GM23338 (cell line): ENCODE measurements around the gene CTNND2. TPM values are rescaled to one million over a fixed set of nuclear protein-coding genes. Genes with fewer than 3 reads are reported as not detected.

Experiments used
- ATAC-seq: fragments of 200-7000 bp; cut with Tn5 transposase; 3 replicates; pipeline ENCODE4 v1.9.1; 2020
- DNase-seq: peaks from one replicate; pipeline ENCODE4 v3.0.0-alpha.2; 2015; ENCODE audit warnings: low spot score
- H2AFZ ChIP-seq: fragments of 200-600 bp; sonication (generic); 2 replicates; pipeline ENCODE4 v1.8.0; 2016; ENCODE audit warnings: antibody characterized with exemption, mild to moderate bottlenecking, moderate library complexity
- H3F3A ChIP-seq: fragments of 200-600 bp; sonication (generic); replicated peaks from 2 replicates; pipeline ENCODE4 v1.8.0; 2017; ENCODE audit warnings: antibody characterized with exemption, mixed run types, low read depth
- H3K27ac ChIP-seq: fragments of 200-600 bp; sonication (generic); 2 replicates; pipeline ENCODE4 v1.6.1; 2016; ENCODE audit warnings: low read depth
- H3K27me3 ChIP-seq: fragments of 200-600 bp; sonication (generic); 2 replicates; pipeline ENCODE4 v1.8.0; 2016; ENCODE audit warnings: mild to moderate bottlenecking, mixed run types, moderate library complexity; ENCODE audit not compliant: insufficient read depth
- H3K36me3 ChIP-seq: fragments of 200-600 bp; sonication (generic); 2 replicates; pipeline ENCODE4 v1.8.0; 2016; ENCODE audit warnings: mild to moderate bottlenecking; ENCODE audit not compliant: insufficient read depth
- H3K4me1 ChIP-seq: fragments of 200-600 bp; sonication (generic); 2 replicates; pipeline ENCODE4 v1.8.0; 2016; ENCODE audit warnings: mild to moderate bottlenecking, moderate library complexity; ENCODE audit not compliant: insufficient read depth
- H3K4me2 ChIP-seq: fragments of 200-600 bp; sonication (generic); 2 replicates; pipeline ENCODE4 v1.7.1; 2017; ENCODE audit warnings: mixed run types
- H3K4me3 ChIP-seq: fragments of 200-600 bp; sonication (generic); 2 replicates; pipeline ENCODE4 v1.6.1; 2016; ENCODE audit warnings: mixed run types
- H3K79me2 ChIP-seq: fragments of 200-600 bp; sonication (generic); replicated peaks from 2 replicates; pipeline ENCODE4 v1.8.0; 2017; ENCODE audit warnings: mild to moderate bottlenecking; ENCODE audit not compliant: insufficient read depth
- H3K9me2 ChIP-seq: fragments of 200-600 bp; sonication (generic); 2 replicates; pipeline ENCODE4 v1.8.0; 2017; ENCODE audit not compliant: insufficient read depth
- H4K20me1 ChIP-seq: fragments of 200-600 bp; sonication (generic); replicated peaks from 2 replicates; pipeline ENCODE4 v1.8.0; 2017; ENCODE audit warnings: mild to moderate bottlenecking; ENCODE audit not compliant: insufficient read depth
- H3K27ac Mint-ChIP-seq: 2 replicates; pipeline ENCODE4 v1.8.0; 2020; ENCODE audit warnings: inconsistent platforms, mild to moderate bottlenecking, moderate library complexity, mixed read lengths
- H3K27me3 Mint-ChIP-seq: 3 replicates; pipeline ENCODE4 v1.8.0; 2022; ENCODE audit warnings: low read depth, mild to moderate bottlenecking, moderate library complexity, mixed read lengths, inconsistent platforms; ENCODE audit not compliant: insufficient read depth, poor library complexity
- H3K36me3 Mint-ChIP-seq: 3 replicates; pipeline ENCODE4 v1.8.0; 2021; ENCODE audit warnings: low read depth, mild to moderate bottlenecking, inconsistent platforms, moderate library complexity, mixed read lengths
- H3K4me1 Mint-ChIP-seq: 3 replicates; pipeline ENCODE4 v1.8.0; 2020; ENCODE audit warnings: mild to moderate bottlenecking, inconsistent platforms, mixed read lengths
- H3K4me3 Mint-ChIP-seq: 3 replicates; pipeline ENCODE4 v1.8.0; 2021; ENCODE audit warnings: moderate library complexity, mild to moderate bottlenecking, inconsistent platforms, mixed read lengths
- H3K9me3 Mint-ChIP-seq: 3 replicates; pipeline ENCODE4 v1.8.0; 2020; ENCODE audit warnings: moderate library complexity, mild to moderate bottlenecking, inconsistent platforms, mixed read lengths
- CREB1 ChIP-seq: fragments of 250-450 bp; sonication (Bioruptor Pico); IDR thresholded peaks from 2 replicates; pipeline ENCODE4 v1.5.0; 2020; ENCODE audit warnings: low read depth, mild to moderate bottlenecking, moderate library complexity
- CTCF ChIP-seq, 2 experiments: fragments of 200-600 bp in 1 of 2; sonication (generic) in 1 of 2; conservative IDR thresholded peaks; 2 replicates each; pipeline versions ENCODE4 v1.5.1 to v1.6.1; 2016 to 2017; ENCODE audit warnings: antibody characterized with exemption in 2 of 2, low read depth in 2 of 2, mild to moderate bottlenecking in 2 of 2, moderate library complexity in 1 of 2
- EZH2 ChIP-seq: fragments of 200-600 bp; sonication (generic); IDR thresholded peaks from one replicate; pipeline ENCODE4 v1.8.0; 2017; ENCODE audit warnings: antibody characterized with exemption, mild to moderate bottlenecking, low read depth; ENCODE audit not compliant: unreplicated experiment
- EZH2phosphoT487 ChIP-seq: fragments of 200-600 bp; sonication (generic); IDR thresholded peaks from one replicate; pipeline ENCODE4 v1.8.1; 2018; ENCODE audit warnings: antibody characterized with exemption; ENCODE audit not compliant: unreplicated experiment
- JUNB ChIP-seq: IDR thresholded peaks from one replicate; pipeline ENCODE4 v1.6.1; 2016; ENCODE audit warnings: antibody characterized with exemption; ENCODE audit not compliant: unreplicated experiment
- NANOG ChIP-seq: IDR thresholded peaks from 2 replicates; pipeline ENCODE4 v1.6.1; 2016; ENCODE audit warnings: antibody characterized with exemption, borderline replicate concordance
- POLR2AphosphoS5 ChIP-seq: IDR thresholded peaks from 2 replicates; pipeline ENCODE4 v1.6.1; 2016; ENCODE audit warnings: antibody characterized with exemption, low read depth
- STAT1 ChIP-seq: IDR thresholded peaks from one replicate; pipeline ENCODE4 v1.6.1; 2016; ENCODE audit warnings: antibody characterized with exemption; ENCODE audit not compliant: unreplicated experiment
- ZNF114 ChIP-seq: fragments of 250-450 bp; sonication (Bioruptor Pico); IDR thresholded peaks from 2 replicates; pipeline ENCODE4 v1.5.0; 2020; ENCODE audit warnings: mild to moderate bottlenecking, moderate library complexity
- ZNF331 ChIP-seq: fragments of 250-450 bp; sonication (Bioruptor Pico); IDR thresholded peaks from 2 replicates; pipeline ENCODE4 v1.5.0; 2020; ENCODE audit warnings: low read depth, mild to moderate bottlenecking, moderate library complexity
- ZNF462 ChIP-seq: fragments of 250-450 bp; sonication (Bioruptor Pico); IDR thresholded peaks from 2 replicates; pipeline ENCODE4 v1.5.0; 2020; ENCODE audit warnings: mild to moderate bottlenecking, moderate library complexity
- polyA plus RNA-seq: library from polyadenylated mRNA; unstranded; fragments of >200 nt; fragmentation: Nextera tagmentation; extraction: Ambion mirVana; gene quantifications from 2 replicates; pipeline ENCODE4 v1.2.1, GENCODE V29; 2016
- total RNA-seq: library from RNA; depleted of rRNA; stranded (reverse); fragments of >200 nt; shearing (Covaris generic); gene quantifications from 2 replicates; pipeline ENCODE4 v1.2.3, GENCODE V29; 2014

The CTNND2 gene
- total and polyA plus RNA-seq, 2 experiments from 2014 or later, result 5.1 to 7.0 TPM

- Mint-ChIP-seq H3K4me3 (peak overlapping the region; percentile 71), H3K36me3 (no peaks in the 10 kb centered on the region), H3K9me3 (no peaks in the 10 kb centered on the region), H3K27me3 (no peaks in the 10 kb centered on the region), H3K4me1 (peaks cover 58% of the 10 kb centered on the region), H3K27ac (peak overlapping the region; percentile 94)
- TF ChIP-seq EZH2 (no peak), CTCF (conservative IDR thresholded peaks at IDR 0.05; ENCODE audit: low read depth in 2 of 2) (no peak), ZNF114 (CRISPR knock-in tag) (no peak), CREB1 (no peak), POLR2AphosphoS5 (no peak)
- Histone ChIP-seq H4K20me1 (no peaks in the 10 kb centered on the region), H3K36me3 (no peaks in the 10 kb centered on the region), H3K27me3 (no peaks in the 10 kb centered on the region), H3K27ac (peak overlapping the region; percentile 20), H3F3A (no peaks in the 10 kb centered on the region), H3K4me2 (peak overlapping the region; percentile 40), H3K4me1 (peaks cover 14% of the 10 kb centered on the region), H3K9me2 (no peaks in the 10 kb centered on the region), H2AFZ (no peak overlapping the region), H3K79me2 (no peaks in the 10 kb centered on the region), H3K4me3 (peak overlapping the region; percentile 34)
- peak; percentile 96 for ATAC-seq
- peak; percentile 82 for DNase-seq
These were observed 315.4 kb downstream of the CTNND2 start for GRCh38 chr5:11588803-11589202.

DNA sequence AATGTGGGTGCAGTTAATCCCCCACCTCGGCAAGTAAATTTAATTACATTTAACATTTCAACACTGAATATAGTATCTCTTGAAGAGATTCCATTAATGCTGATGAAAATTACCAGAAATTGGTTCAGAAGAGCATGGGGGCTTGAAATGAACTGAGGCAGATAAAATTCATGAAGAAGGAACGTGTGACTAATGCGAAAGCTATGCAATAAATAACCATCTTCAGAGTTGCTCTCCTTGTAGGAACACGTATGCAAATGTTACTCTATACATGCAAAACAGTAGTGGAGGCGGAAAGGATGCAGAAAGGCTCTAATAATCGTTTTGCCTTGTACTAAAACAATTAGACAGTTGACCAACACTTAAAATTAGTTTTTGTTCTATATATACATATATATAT lies 320.2 kb downstream of the CTNND2 start:
- H3K4me3 Mint-ChIP-seq, result no peak overlapping the region
- no peaks in the 10 kb centered on the region for H3K36me3 Mint-ChIP-seq
- Histone ChIP-seq H3K27me3 (no peaks in the 10 kb centered on the region), H3K4me3 (no peak overlapping the region), H3K36me3 (no peaks in the 10 kb centered on the region), H3K9me2 (no peaks in the 10 kb centered on the region), H3F3A (no peaks in the 10 kb centered on the region), H3K27ac (no peak overlapping the region), H3K4me1 (peaks cover 17% of the 10 kb centered on the region), H4K20me1 (no peaks in the 10 kb centered on the region), H3K79me2 (no peaks in the 10 kb centered on the region), H2AFZ (no peak overlapping the region), H3K4me2 (no peak overlapping the region; the same call in 1 of the 2 replicates)
- H3K9me3 Mint-ChIP-seq, result no peaks in the 10 kb centered on the region
- no peak overlapping the region for H3K27ac Mint-ChIP-seq
- H3K27me3 Mint-ChIP-seq, result no peaks in the 10 kb centered on the region
- DNase-seq (no peak), ATAC-seq (no peak)
- peaks cover 38% of the 10 kb centered on the region for H3K4me1 Mint-ChIP-seq
- TF ChIP-seq NANOG (no peak), ZNF462 (no peak), EZH2 (no peak), STAT1 (no peak), EZH2phosphoT487 (no peak), ZNF114 (CRISPR knock-in tag) (no peak), ZNF331 (CRISPR knock-in tag) (no peak), JUNB (no peak), CREB1 (no peak)
